Stomach smooth muscle (tissue), 2 donors: ENCODE data around the gene ENTREP1.

Experiments
- H3K27ac ChIP-seq: one replicate; pipeline ENCODE4 v1.7.0; 2013; ENCODE audit warnings: mild to moderate bottlenecking, low read length, inconsistent platforms
- H3K27me3 ChIP-seq, 2 donors: one replicate each; pipeline ENCODE4 v1.7.0; 2013; ENCODE audit warnings: low read length in 2 of 2; ENCODE audit not compliant: insufficient read depth in 2 of 2, control insufficient read depth in 1 of 2
- H3K36me3 ChIP-seq, 2 donors: one replicate each; pipeline ENCODE4 v1.7.0; 2013; ENCODE audit warnings: low read length in 2 of 2; ENCODE audit not compliant: control insufficient read depth in 2 of 2, insufficient read depth in 2 of 2
- H3K4me1 ChIP-seq: one replicate; pipeline ENCODE4 v1.7.0; 2013; ENCODE audit warnings: low read length; ENCODE audit not compliant: control insufficient read depth, insufficient read depth
- H3K4me3 ChIP-seq, 2 donors: one replicate each; pipeline ENCODE4 v1.7.0; 2013; ENCODE audit warnings: low read length in 2 of 2
- H3K9ac ChIP-seq, 2 donors: one replicate each; pipeline ENCODE4 v1.7.0; 2013; ENCODE audit warnings: low read length in 2 of 2, mild to moderate bottlenecking in 1 of 2
- H3K9me3 ChIP-seq, 2 donors: one replicate each; pipeline ENCODE4 v1.7.0; 2013; ENCODE audit warnings: low read length in 2 of 2; ENCODE audit not compliant: control insufficient read depth in 2 of 2
- donor health status: healthy.
- donor health status: Pancreatic carcinoma.

The ENTREP1 gene

GRCh38 chr9:69364510-69365150 is 39.6 kb downstream of the ENTREP1 start:
- no peaks in the 10 kb centered on the region for H3K9me3 ChIP-seq
- no peak overlapping the region for H3K9ac ChIP-seq
- H3K27me3 ChIP-seq: no peaks in the 10 kb centered on the region
- H3K36me3 ChIP-seq: no peaks in the 10 kb centered on the region
- H3K27ac ChIP-seq: no peak overlapping the region
- H3K4me1 ChIP-seq: no peaks in the 10 kb centered on the region
- H3K4me3 ChIP-seq: no peak overlapping the region

GRCh38 chr9:69370430-69370829 is 45.4 kb downstream of the ENTREP1 start:
- Histone ChIP-seq H3K36me3 (peaks cover 0 to 2% of the 10 kb centered on the region in 2 donors), H3K9ac (no peak overlapping the region), H3K27me3 (no peaks in the 10 kb centered on the region), H3K4me1 (peaks cover 6% of the 10 kb centered on the region), H3K27ac (no peak overlapping the region), H3K4me3 (no peak overlapping the region), H3K9me3 (no peaks in the 10 kb centered on the region)

DNA sequence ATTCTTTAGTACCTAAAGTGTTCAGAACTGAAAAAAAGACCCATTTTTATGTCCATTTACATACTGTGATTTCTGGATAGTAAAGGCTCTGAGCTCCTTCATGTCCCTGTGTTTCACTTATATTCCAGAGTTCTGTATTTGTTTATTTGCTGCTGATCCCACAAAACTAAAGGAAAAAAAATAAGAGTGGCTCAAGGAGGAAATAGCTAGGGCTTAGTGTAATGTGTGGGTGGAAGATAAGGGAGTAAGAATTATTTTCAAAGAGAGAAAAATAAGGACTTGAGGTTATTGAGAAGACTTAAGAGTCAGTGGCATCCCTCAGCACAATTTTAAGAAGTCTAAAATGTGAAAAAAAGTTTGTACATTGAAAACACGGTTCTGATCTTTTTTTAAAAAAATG is 46.0 kb downstream of the ENTREP1 start:
- H3K27ac ChIP-seq: no peak overlapping the region

GRCh38 chr9:69376651-69377050 is 51.6 kb downstream of the ENTREP1 start:
- Histone ChIP-seq H3K27me3 (no peaks in the 10 kb centered on the region), H3K27ac (peak overlapping the region; percentile 11), H3K9me3 (no peaks in the 10 kb centered on the region), H3K9ac (no peak overlapping the region), H3K4me3 (peak overlapping the region in 1 of 2 donors; percentile 15), H3K4me1 (peaks cover 45% of the 10 kb centered on the region), H3K36me3 (peaks cover 0 to 6% of the 10 kb centered on the region in 2 donors)

More for the DNA sequence above, 46.0 kb downstream of the ENTREP1 start:
- no peak overlapping the region for H3K4me3 ChIP-seq
- no peak overlapping the region for H3K9ac ChIP-seq
- no peaks in the 10 kb centered on the region for H3K9me3 ChIP-seq
- H3K4me1 ChIP-seq: peaks cover 6% of the 10 kb centered on the region
- peaks cover 0 to 2% of the 10 kb centered on the region in 2 donors for H3K36me3 ChIP-seq
- no peaks in the 10 kb centered on the region for H3K27me3 ChIP-seq

GRCh38 chr9:69377291-69377690 is 52.3 kb downstream of the ENTREP1 start:
- H3K27ac ChIP-seq: peak overlapping the region; percentile 11

DNA sequence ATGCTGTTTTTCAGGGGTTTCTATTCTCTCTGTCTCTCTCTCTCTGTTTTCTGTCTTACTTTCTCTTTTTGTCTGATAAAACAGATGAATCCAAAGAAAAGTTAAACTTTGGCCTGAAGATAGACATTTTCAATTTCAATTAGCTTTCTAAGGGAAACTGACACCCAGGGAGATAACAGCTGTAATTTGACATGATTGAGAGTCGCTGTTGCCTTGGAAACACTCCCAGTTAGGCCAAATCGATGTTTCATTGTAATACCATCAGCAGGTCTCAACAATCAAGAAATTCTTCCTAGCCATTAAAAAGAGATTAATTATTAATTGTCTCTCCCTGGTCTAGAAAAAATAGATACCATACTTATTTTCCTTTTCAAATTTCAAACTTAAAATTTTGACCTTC is 53.0 kb downstream of the ENTREP1 start:
- H3K36me3 ChIP-seq: peaks cover 0 to 5% of the 10 kb centered on the region in 2 donors
- H3K27ac ChIP-seq: no peak overlapping the region
- no peak overlapping the region for H3K9ac ChIP-seq
- no peaks in the 10 kb centered on the region for H3K9me3 ChIP-seq
- no peak overlapping the region for H3K4me3 ChIP-seq
- H3K27me3 ChIP-seq: no peaks in the 10 kb centered on the region
- H3K4me1 ChIP-seq: peaks cover 48% of the 10 kb centered on the region

More at GRCh38 chr9:69377291-69377690, 52.3 kb downstream of the ENTREP1 start:
- Histone ChIP-seq H3K36me3 (peaks cover 0 to 5% of the 10 kb centered on the region in 2 donors), H3K4me3 (no peak overlapping the region), H3K4me1 (peaks cover 48% of the 10 kb centered on the region), H3K9ac (no peak overlapping the region), H3K9me3 (no peaks in the 10 kb centered on the region), H3K27me3 (no peaks in the 10 kb centered on the region)

- H3K4me1 ChIP-seq: peaks cover 48% of the 10 kb centered on the region
- peaks cover 7 to 8% of the 10 kb centered on the region in 2 donors for H3K36me3 ChIP-seq
- H3K9ac ChIP-seq: no peak overlapping the region
- H3K9me3 ChIP-seq: no peaks in the 10 kb centered on the region
- no peaks in the 10 kb centered on the region for H3K27me3 ChIP-seq
- no peak overlapping the region for H3K27ac ChIP-seq
- no peak overlapping the region for H3K4me3 ChIP-seq
Observed at GRCh38 chr9:69379270-69379982, 54.4 kb downstream of the ENTREP1 start.

GRCh38 chr9:69380301-69380700 is 55.3 kb downstream of the ENTREP1 start:
- Histone ChIP-seq H3K9ac (no peak overlapping the region), H3K36me3 (peaks cover 7 to 8% of the 10 kb centered on the region in 2 donors), H3K9me3 (no peaks in the 10 kb centered on the region), H3K27ac (no peak overlapping the region), H3K27me3 (no peaks in the 10 kb centered on the region), H3K4me1 (peaks cover 48% of the 10 kb centered on the region), H3K4me3 (no peak overlapping the region)

DNA sequence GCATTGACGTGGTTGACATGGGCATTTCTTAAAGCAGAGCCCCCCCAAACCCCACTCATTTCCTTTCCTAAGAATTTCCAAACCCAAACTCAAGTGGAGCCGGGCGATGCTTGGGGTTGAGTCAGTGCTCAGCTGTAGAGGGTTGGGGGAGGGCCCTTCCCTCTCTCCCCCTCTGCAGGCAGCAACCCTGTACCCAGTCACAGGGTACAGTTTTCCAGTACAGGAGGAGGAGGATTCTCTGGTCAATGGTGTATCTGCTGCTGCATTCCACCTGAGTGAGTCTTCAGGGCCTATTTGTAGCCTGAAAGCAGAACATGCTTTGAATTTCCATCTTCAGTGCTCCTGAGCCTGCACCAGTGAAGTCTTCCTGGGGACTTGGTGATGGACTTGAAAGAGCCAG is 55.8 kb downstream of the ENTREP1 start:
- no peak overlapping the region for H3K4me3 ChIP-seq
- H3K4me1 ChIP-seq: peaks cover 48% of the 10 kb centered on the region
- no peaks in the 10 kb centered on the region for H3K27me3 ChIP-seq
- peaks cover 8 to 9% of the 10 kb centered on the region in 2 donors for H3K36me3 ChIP-seq
- H3K9ac ChIP-seq: no peak overlapping the region
- no peak overlapping the region for H3K27ac ChIP-seq
- H3K9me3 ChIP-seq: no peaks in the 10 kb centered on the region

DNA sequence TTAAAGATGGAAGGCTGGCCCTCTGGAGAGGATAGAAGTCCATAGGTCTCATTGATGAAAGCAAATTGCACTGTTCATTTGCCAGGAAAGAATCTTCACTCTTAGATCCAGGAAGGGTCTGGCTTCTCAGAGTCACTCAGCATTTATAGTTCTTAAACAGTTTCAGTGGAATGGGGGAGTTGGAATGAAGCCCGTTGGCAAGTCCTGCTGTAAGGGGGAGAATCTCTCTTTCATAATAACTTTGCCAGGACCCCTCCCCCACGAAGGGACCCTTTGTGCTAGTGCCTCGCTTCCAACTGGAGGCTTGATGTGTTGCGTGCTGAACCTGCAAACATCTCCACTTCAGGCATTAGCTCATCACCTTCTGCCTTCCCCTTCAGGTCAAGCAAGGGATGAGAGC is 57.1 kb downstream of the ENTREP1 start:
- H3K4me1 ChIP-seq: peaks cover 36% of the 10 kb centered on the region
- H3K4me3 ChIP-seq: no peak overlapping the region
- H3K9me3 ChIP-seq: no peaks in the 10 kb centered on the region
- no peak overlapping the region for H3K9ac ChIP-seq
- no peaks in the 10 kb centered on the region for H3K27me3 ChIP-seq
- H3K27ac ChIP-seq: no peak overlapping the region
- H3K36me3 ChIP-seq: peaks cover 12 to 16% of the 10 kb centered on the region in 2 donors

- Histone ChIP-seq H3K36me3 (peaks cover 20 to 31% of the 10 kb centered on the region in 2 donors), H3K27ac (no peak overlapping the region), H3K9me3 (no peaks in the 10 kb centered on the region), H3K4me1 (peaks cover 15% of the 10 kb centered on the region), H3K9ac (no peak overlapping the region), H3K4me3 (no peak overlapping the region), H3K27me3 (no peaks in the 10 kb centered on the region)
Observed at GRCh38 chr9:69385581-69386033, 60.6 kb downstream of the ENTREP1 start.
